Transverse colon (tissue), 4 donors: ENCODE results near the gene ZNF175. TPM values are rescaled to one million over a fixed set of nuclear protein-coding genes. Genes with fewer than 3 reads are reported as not detected.

ENCODE experiments used
- DNase-seq: peaks from one replicate; pipeline ENCODE4 v3.0.0-alpha.2; 2019
- H3K27ac ChIP-seq, 4 donors: fragments of 200-600 bp; sonication (generic); 2 replicates each; pipeline ENCODE4 v1.5.1; 2016 to 2018; ENCODE audit warnings: inconsistent platforms in 4 of 4
- H3K27me3 ChIP-seq: fragments of 200-600 bp; sonication (generic); 2 replicates; pipeline ENCODE4 v1.5.1; 2017; ENCODE audit warnings: inconsistent platforms
- H3K36me3 ChIP-seq, 4 donors: fragments of 200-600 bp; sonication (generic); 2 replicates each; pipeline ENCODE4 v1.5.1; 2017 to 2019; ENCODE audit warnings: inconsistent platforms in 4 of 4
- H3K4me1 ChIP-seq, 4 donors: fragments of 200-600 bp; sonication (generic); 2 replicates each; pipeline ENCODE4 v1.5.1; 2017 to 2020; ENCODE audit warnings: inconsistent platforms in 4 of 4
- H3K4me3 ChIP-seq, 4 donors: fragments of 200-600 bp; sonication (generic); 1 replicate in 1 of 4; 2 replicates in 3 of 4; pipeline versions ENCODE4 v1.5.1 to v1.6.1; 2017 to 2019; ENCODE audit warnings: inconsistent platforms in 4 of 4
- H3K9me3 ChIP-seq, 2 donors: fragments of 200-600 bp; sonication (generic); 2 replicates each; pipeline ENCODE4 v1.5.1; 2017 to 2019; ENCODE audit warnings: inconsistent platforms in 2 of 2
- EP300 ChIP-seq: sonication (generic); formaldehyde crosslinking; IDR thresholded peaks from one replicate; pipeline ENCODE4 v1.6.1; 2017; ENCODE audit warnings: antibody characterized with exemption, low read depth
- POLR2A ChIP-seq: fragments of 450-650 bp; IDR thresholded peaks from one replicate; pipeline ENCODE4 v1.6.1; 2016; ENCODE audit warnings: antibody characterized with exemption, mild to moderate bottlenecking, moderate library complexity
- POLR2AphosphoS5 ChIP-seq, 3 donors: sonication (generic); formaldehyde crosslinking; IDR thresholded peaks; one replicate each; pipeline ENCODE4 v1.6.1; 2016; ENCODE audit warnings: antibody characterized with exemption in 3 of 3
- WGBS, 2 donors: methylation state at CpG; one replicate each; pipeline ENCODE4 v1.1.5; 2018; ENCODE audit warnings: low coverage in 1 of 2; 5-methylcytosine and 5-hydroxymethylcytosine counted together
- in situ Hi-C, 4 donors: fragments of 200-750 bp; cut with MboI; loops; one replicate each; pipeline versions ENCODE4 v1.15.0 to v1.15.1; 2017; ENCODE audit warnings: low sequenced_read_pairs in 3 of 4, low pct_ligation_motif_present in 1 of 4, low pct_unique_long_range_greater_than_20kb in 1 of 4
- intact Hi-C: fragments of 100-400 bp; cut with DNase I; formaldehyde crosslinking; loops from one replicate; pipeline ENCODE4 v1.15.1; 2023; ENCODE audit warnings: low total_unique reads
- total RNA-seq, 4 donors: library from RNA; depleted of rRNA; stranded (reverse); fragments of >200 nt; gene quantifications; one replicate each; pipeline ENCODE4 v1.1.0, GENCODE V29; 2016
- TF ChIP-seq, protein P1 (sequence below), 5 experiments: fragments of 200-600 bp in 3 of 5; fragments of 450-650 bp in 2 of 5; sonication (generic) in 3 of 5; IDR thresholded peaks; 1 replicate in 2 of 5; 2 replicates in 3 of 5; pipeline ENCODE4 v1.5.1; 2016 to 2017; ENCODE audit warnings: antibody characterized with exemption in 5 of 5, inconsistent platforms in 3 of 5, mild to moderate bottlenecking in 2 of 5, moderate library complexity in 1 of 5

ZNF175 gene
- total RNA-seq, 4 donors from 2014 or later, result 5.6 to 12.7 (median 6.6) TPM

DNA sequence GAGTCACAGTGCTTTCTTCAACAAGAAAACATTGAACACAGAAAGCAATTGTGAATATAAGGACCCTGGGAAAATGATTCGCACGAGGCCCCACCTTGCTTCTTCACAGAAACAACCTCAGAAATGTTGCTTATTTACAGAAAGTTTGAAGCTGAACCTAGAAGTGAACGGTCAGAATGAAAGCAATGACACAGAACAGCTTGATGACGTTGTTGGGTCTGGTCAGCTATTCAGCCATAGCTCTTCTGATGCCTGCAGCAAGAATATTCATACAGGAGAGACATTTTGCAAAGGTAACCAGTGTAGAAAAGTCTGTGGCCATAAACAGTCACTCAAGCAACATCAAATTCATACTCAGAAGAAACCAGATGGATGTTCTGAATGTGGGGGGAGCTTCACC lies 15.7 kb downstream of the ZNF175 start:
- Histone ChIP-seq H3K4me3 (no peak overlapping the region), H3K27ac (no peak overlapping the region), H3K27me3 (no peaks in the 10 kb centered on the region), H3K4me1 (no peaks in the 10 kb centered on the region), H3K36me3 (peaks cover 0 to 51% (median 20%) of the 10 kb centered on the region in 4 donors), H3K9me3 (peaks cover 16 to 29% of the 10 kb centered on the region in 2 donors)
- no peak for TF ChIP-seq POLR2A
- TF ChIP-seq POLR2AphosphoS5 (IDR thresholded peaks at IDR 0.05), result no peak
- TF ChIP-seq, protein P1, sequence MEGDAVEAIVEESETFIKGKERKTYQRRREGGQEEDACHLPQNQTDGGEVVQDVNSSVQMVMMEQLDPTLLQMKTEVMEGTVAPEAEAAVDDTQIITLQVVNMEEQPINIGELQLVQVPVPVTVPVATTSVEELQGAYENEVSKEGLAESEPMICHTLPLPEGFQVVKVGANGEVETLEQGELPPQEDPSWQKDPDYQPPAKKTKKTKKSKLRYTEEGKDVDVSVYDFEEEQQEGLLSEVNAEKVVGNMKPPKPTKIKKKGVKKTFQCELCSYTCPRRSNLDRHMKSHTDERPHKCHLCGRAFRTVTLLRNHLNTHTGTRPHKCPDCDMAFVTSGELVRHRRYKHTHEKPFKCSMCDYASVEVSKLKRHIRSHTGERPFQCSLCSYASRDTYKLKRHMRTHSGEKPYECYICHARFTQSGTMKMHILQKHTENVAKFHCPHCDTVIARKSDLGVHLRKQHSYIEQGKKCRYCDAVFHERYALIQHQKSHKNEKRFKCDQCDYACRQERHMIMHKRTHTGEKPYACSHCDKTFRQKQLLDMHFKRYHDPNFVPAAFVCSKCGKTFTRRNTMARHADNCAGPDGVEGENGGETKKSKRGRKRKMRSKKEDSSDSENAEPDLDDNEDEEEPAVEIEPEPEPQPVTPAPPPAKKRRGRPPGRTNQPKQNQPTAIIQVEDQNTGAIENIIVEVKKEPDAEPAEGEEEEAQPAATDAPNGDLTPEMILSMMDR (IDR thresholded peaks at IDR 0.05), result no peak
- no peak for TF ChIP-seq EP300
- intact Hi-C loops, result no loop called here
- in situ Hi-C loops, result no loop called here
- no peak for DNase-seq
- WGBS, 2 donors, result 77 to 92% methylated on average over 4 of the region's 4 CpGs

DNA sequence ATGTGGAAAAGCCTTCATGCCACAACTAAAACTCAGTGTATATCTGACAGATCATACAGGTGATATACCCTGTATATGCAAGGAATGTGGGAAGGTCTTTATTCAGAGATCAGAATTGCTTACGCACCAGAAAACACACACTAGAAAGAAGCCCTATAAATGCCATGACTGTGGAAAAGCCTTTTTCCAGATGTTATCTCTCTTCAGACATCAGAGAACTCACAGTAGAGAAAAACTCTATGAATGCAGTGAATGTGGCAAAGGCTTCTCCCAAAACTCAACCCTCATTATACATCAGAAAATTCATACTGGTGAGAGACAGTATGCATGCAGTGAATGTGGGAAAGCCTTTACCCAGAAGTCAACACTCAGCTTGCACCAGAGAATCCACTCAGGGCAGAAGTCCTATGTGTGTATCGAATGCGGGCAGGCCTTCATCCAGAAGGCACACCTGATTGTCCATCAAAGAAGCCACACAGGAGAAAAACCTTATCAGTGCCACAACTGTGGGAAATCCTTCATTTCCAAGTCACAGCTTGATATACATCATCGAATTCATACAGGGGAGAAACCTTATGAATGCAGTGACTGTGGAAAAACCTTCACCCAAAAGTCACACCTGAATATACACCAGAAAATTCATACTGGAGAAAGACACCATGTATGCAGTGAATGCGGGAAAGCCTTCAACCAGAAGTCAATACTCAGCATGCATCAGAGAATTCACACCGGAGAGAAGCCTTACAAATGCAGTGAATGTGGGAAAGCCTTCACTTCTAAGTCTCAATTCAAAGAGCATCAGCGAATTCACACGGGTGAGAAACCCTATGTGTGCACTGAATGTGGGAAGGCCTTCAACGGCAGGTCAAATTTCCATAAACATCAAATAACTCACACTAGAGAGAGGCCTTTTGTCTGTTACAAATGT lies 16.4 kb downstream of the ZNF175 start:
- WGBS, 2 donors, result 96 to 100% methylated on average over 3 to 9 of the region's 9 CpGs
- in situ Hi-C loops, result no loop called here
- peaks cover 16 to 29% of the 10 kb centered on the region in 2 donors for H3K9me3 ChIP-seq
- H3K4me3 ChIP-seq, result no peak overlapping the region
- H3K27ac ChIP-seq, result no peak overlapping the region
- no peaks in the 10 kb centered on the region for H3K27me3 ChIP-seq
- intact Hi-C loops, result no loop called here
- no peaks in the 10 kb centered on the region for H3K4me1 ChIP-seq
- H3K36me3 ChIP-seq, result peaks cover 0 to 47% (median 20%) of the 10 kb centered on the region in 4 donors
- TF ChIP-seq POLR2AphosphoS5 (IDR thresholded peaks at IDR 0.05) (no peak), EP300 (no peak), POLR2A (no peak)
- TF ChIP-seq, protein P1 (IDR thresholded peaks at IDR 0.05), result no peak
- DNase-seq, result no peak

DNA sequence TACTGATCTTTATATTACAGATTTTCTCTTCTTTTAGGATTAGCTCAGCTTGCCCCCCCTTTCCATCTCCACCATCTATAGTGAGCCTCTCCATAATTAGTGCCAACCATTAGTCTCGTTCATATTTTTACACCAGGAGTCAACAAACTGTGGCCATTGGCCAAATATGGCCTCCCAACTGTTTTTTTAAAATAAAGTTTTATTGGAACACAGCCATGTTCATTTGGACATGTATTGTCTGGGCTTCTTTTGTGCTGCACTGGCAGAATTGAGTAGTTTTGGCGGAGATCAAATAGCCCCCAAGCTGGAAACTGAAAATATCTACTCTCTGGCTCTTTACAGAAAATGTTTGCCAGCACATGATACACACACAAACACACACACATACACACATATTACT lies 18.4 kb downstream of the ZNF175 start:
- 86 to 94% methylated on average over 1 to 2 of the region's 2 CpGs for WGBS, 2 donors
- in situ Hi-C loops, result no loop called here
- no peak for TF ChIP-seq EP300
- TF ChIP-seq, protein P1 (IDR thresholded peaks at IDR 0.05), result no peak
- no peak for TF ChIP-seq POLR2AphosphoS5 (IDR thresholded peaks at IDR 0.05)
- no peak for TF ChIP-seq POLR2A

DNA sequence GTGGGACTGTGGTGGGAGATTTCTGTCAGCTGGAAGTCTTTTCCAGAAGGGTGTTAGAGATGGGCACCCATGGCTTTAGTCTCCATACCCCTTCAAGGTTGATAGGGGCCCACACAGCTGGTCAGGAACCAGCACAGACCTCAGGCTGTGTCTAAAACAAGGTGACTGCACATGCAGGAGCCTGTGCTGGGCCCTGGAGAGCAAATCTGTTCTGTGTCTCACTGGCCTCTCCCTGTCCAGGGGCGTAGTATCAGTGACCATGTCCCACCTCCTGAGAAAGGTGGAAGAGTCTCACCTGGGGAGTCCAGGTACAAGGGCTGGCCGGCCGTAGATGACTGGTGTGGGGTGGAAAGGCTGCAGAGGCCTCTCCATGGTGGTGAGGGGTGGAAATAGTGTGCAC lies 19.4 kb downstream of the ZNF175 start:
- H3K27ac ChIP-seq, result no peak overlapping the region
- intact Hi-C loops (loop anchor here (10.0 kb wide), 1 partner anchor 486 kb away; the partner anchor contains the start of gene CTU1), in situ Hi-C loops (no loop called here)

More for the DNA sequence above, 18.4 kb downstream of the ZNF175 start:
- intact Hi-C loops, result no loop called here
- no peak for DNase-seq
- Histone ChIP-seq H3K4me3 (no peak overlapping the region), H3K4me1 (peaks cover 5 to 11% (median 8%) of the 10 kb centered on the region in 4 donors), H3K9me3 (peaks cover 16 to 29% of the 10 kb centered on the region in 2 donors), H3K27ac (no peak overlapping the region), H3K36me3 (peaks cover 0 to 29% (median 12%) of the 10 kb centered on the region in 4 donors), H3K27me3 (no peaks in the 10 kb centered on the region)

More for the DNA sequence above, 19.4 kb downstream of the ZNF175 start:
- H3K4me1 ChIP-seq, result peaks cover 7 to 18% (median 12%) of the 10 kb centered on the region in 4 donors
- no peaks in the 10 kb centered on the region for H3K27me3 ChIP-seq
- peaks cover 16 to 29% of the 10 kb centered on the region in 2 donors for H3K9me3 ChIP-seq
- DNase-seq, result no peak
- 93% methylated on average over 3 of the region's 3 CpGs; no CpG with 5 or more reads in 1 of the 2 donors for WGBS, 2 donors
- TF ChIP-seq, protein P1 (IDR thresholded peaks at IDR 0.05), result no peak
- TF ChIP-seq POLR2AphosphoS5 (IDR thresholded peaks at IDR 0.05) (no peak), EP300 (no peak), POLR2A (no peak)
- no peak overlapping the region for H3K4me3 ChIP-seq
- H3K36me3 ChIP-seq, result peaks cover 0 to 20% (median 8%) of the 10 kb centered on the region in 4 donors
